Measurements from ENCODE around the gene TMSB10. TPM values are rescaled to one million over a fixed set of nuclear protein-coding genes. Genes with fewer than 3 reads are reported as not detected.
"Not testable (repeated sequence)": the region's sequence is repeated elsewhere in the genome, so short reads cannot be mapped to it uniquely, and the experiment has no call there.

TMSB10 gene
- total and polyA plus RNA-seq, 2 donors (not counting 1 experiment from before 2014, with no cell fraction given) = 885 to 5,410 TPM

DNA sequence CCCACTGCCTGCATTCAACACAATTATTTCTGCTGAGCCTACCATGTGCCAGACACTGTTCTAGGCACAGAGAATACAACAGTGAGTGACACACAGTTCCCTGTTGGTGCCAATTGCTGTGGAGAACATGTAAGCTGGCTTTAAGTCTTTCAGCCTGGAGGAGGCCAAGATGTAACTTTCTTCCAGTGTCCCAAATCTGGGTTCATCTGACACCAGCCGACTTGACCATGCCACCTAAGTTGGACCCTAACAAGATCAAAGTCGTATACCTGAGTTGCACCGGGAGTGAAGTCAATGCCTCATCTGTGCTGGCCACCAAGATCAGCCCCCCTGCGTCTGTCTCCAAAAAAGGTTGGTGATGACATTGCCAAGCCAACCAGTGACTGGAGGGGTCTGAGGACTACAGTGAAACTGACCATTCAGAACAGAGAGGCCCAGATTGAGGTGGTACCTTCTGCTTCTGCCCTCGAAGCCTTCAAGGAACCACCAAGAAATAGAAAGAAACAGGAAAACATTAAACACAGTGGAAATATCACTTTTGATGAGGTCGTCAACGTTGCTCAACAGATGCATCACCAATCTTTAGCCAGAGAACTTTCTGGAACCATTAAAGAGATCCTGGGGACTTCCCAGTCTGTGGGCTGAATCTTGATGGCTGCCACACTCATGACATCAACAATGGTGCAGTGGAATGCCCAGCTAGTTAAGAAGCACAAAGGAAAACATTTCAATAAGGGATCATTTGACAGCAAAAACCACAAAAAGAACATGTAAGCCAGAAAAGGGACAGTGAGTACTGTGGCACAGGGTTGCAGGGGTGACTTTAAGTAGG is 30.9 kb upstream of the TMSB10 start:
- Mint-ChIP-seq H3K9me3 (ENCODE audit: insufficient read depth) (no peaks in the 10 kb centered on the region), H3K27ac (no peak overlapping the region), H3K4me1 (peaks cover 19% of the 10 kb centered on the region), H3K4me3 (no peak overlapping the region), H3K27me3 (peaks cover 3% of the 10 kb centered on the region)
- Histone ChIP-seq H3K9ac (ENCODE audit: low read length) (no peak overlapping the region), H3K79me2 (ENCODE audit: control insufficient read depth, insufficient read depth, low read length) (peaks cover 7% of the 10 kb centered on the region), H3K4me3 (ENCODE audit: control extremely low read depth in 1 of 5, extremely low read depth in 1 of 5, insufficient read depth in 1 of 5, low read depth in 2 of 5, low read length in 4 of 5) (no peak overlapping the region), H3K36me3 (replicated peaks in 1 of 2; ENCODE audit: control extremely low read depth in 1 of 2, control insufficient read depth in 1 of 2, extremely low read depth in 1 of 2, insufficient read depth in 2 of 2, low read length in 1 of 2) (no peaks in the 10 kb centered on the region), H3K4me2 (replicated peaks; ENCODE audit: low read depth, low read length, poor library complexity, severe bottlenecking) (no peak overlapping the region), H4K20me1 (ENCODE audit: control insufficient read depth, insufficient read depth, low read length, poor library complexity, severe bottlenecking) (no peaks in the 10 kb centered on the region), H2AFZ (ENCODE audit: insufficient read depth, low read depth, low read length, poor library complexity, severe bottlenecking) (no peak overlapping the region), H3K4me1 (ENCODE audit: control insufficient read depth in 2 of 2, insufficient read depth in 2 of 2, low read length in 2 of 2) (peaks cover 10 to 17% of the 10 kb centered on the region in 2 donors), H3K9me3 (ENCODE audit: control extremely low read depth in 1 of 3, control insufficient read depth in 2 of 3, insufficient read depth in 1 of 3, low read length in 2 of 3) (no peaks in the 10 kb centered on the region), H3K27ac (ENCODE audit: low read length in 2 of 2) (no peak overlapping the region), H3K27me3 (replicated peaks in 1 of 4; ENCODE audit: control extremely low read depth in 1 of 4, control insufficient read depth in 3 of 4, insufficient read depth in 4 of 4, low read length in 3 of 4) (no peaks in the 10 kb centered on the region)
- DNase-seq = no peak
- no peak for ATAC-seq (ENCODE audit: low read depth)
- CTCF ChIA-PET = interaction anchor here (18.2 kb wide), 1 partner anchor 47 kb away, joined by 316 read pairs; no protein-coding TSS in a partner anchor
- POLR2A ChIA-PET = no interaction called here
- intact Hi-C loops (cut with micrococcal nuclease) = loop anchor here (5.0 kb wide), 1 partner anchor 413 kb away; no protein-coding TSS in a partner anchor
- 93% methylated on average over 7 of the region's 7 CpGs for WGBS (ENCODE audit: insufficient coverage)
- TF ChIP-seq, protein P1, sequence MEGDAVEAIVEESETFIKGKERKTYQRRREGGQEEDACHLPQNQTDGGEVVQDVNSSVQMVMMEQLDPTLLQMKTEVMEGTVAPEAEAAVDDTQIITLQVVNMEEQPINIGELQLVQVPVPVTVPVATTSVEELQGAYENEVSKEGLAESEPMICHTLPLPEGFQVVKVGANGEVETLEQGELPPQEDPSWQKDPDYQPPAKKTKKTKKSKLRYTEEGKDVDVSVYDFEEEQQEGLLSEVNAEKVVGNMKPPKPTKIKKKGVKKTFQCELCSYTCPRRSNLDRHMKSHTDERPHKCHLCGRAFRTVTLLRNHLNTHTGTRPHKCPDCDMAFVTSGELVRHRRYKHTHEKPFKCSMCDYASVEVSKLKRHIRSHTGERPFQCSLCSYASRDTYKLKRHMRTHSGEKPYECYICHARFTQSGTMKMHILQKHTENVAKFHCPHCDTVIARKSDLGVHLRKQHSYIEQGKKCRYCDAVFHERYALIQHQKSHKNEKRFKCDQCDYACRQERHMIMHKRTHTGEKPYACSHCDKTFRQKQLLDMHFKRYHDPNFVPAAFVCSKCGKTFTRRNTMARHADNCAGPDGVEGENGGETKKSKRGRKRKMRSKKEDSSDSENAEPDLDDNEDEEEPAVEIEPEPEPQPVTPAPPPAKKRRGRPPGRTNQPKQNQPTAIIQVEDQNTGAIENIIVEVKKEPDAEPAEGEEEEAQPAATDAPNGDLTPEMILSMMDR (IDR thresholded peaks at IDR 0.05) = no peak
- no peak for TF ChIP-seq EZH2 (IDR thresholded peaks at IDR 0.05; ENCODE audit: borderline replicate concordance, insufficient read depth, low read depth, low read length, poor library complexity, severe bottlenecking)

DNA sequence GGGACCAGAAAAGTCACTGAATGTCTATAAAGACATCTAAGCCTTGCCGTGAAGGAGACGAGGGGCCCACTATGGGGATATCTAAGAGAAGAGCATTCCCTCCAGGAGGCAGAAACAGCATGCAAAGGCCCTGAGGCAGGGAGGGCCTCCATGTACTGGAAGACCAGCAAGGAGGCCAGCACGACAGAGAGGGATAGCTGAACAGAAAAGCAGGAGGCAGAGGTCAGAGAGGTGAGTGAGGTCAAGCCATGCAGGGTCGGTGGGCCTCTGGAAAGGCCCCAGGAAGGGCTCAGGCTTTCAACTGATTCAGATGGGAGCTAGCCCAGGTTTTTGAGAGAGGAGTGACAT is 30.3 kb upstream of the TMSB10 start:
- Mint-ChIP-seq H3K9me3 (ENCODE audit: insufficient read depth) (no peaks in the 10 kb centered on the region), H3K4me3 (no peak overlapping the region), H3K4me1 (peaks cover 24% of the 10 kb centered on the region), H3K27me3 (peaks cover 3% of the 10 kb centered on the region), H3K27ac (no peak overlapping the region)
- intact Hi-C loops (cut with micrococcal nuclease) = no loop called here
- Histone ChIP-seq H4K20me1 (ENCODE audit: control insufficient read depth, insufficient read depth, low read length, poor library complexity, severe bottlenecking) (no peaks in the 10 kb centered on the region), H3K9me3 (ENCODE audit: control extremely low read depth in 1 of 3, control insufficient read depth in 2 of 3, insufficient read depth in 1 of 3, low read length in 2 of 3) (no peaks in the 10 kb centered on the region), H2AFZ (ENCODE audit: insufficient read depth, low read depth, low read length, poor library complexity, severe bottlenecking) (no peak overlapping the region), H3K4me3 (ENCODE audit: control extremely low read depth in 1 of 5, extremely low read depth in 1 of 5, insufficient read depth in 1 of 5, low read depth in 2 of 5, low read length in 4 of 5) (no peak overlapping the region), H3K36me3 (replicated peaks in 1 of 2; ENCODE audit: control extremely low read depth in 1 of 2, control insufficient read depth in 1 of 2, extremely low read depth in 1 of 2, insufficient read depth in 2 of 2, low read length in 1 of 2) (no peaks in the 10 kb centered on the region), H3K4me1 (ENCODE audit: control insufficient read depth in 2 of 2, insufficient read depth in 2 of 2, low read length in 2 of 2) (peaks cover 10 to 21% of the 10 kb centered on the region in 2 donors), H3K79me2 (ENCODE audit: control insufficient read depth, insufficient read depth, low read length) (peaks cover 7% of the 10 kb centered on the region), H3K4me2 (replicated peaks; ENCODE audit: low read depth, low read length, poor library complexity, severe bottlenecking) (no peak overlapping the region), H3K27ac (ENCODE audit: low read length in 2 of 2) (no peak overlapping the region), H3K27me3 (replicated peaks in 1 of 4; ENCODE audit: control extremely low read depth in 1 of 4, control insufficient read depth in 3 of 4, insufficient read depth in 4 of 4, low read length in 3 of 4) (no peaks in the 10 kb centered on the region), H3K9ac (ENCODE audit: low read length) (no peak overlapping the region)
- CTCF ChIA-PET = interaction anchor here (18.2 kb wide), 1 partner anchor 46 kb away, joined by 316 read pairs; no protein-coding TSS in a partner anchor
- DNase-seq (no peak), ATAC-seq (ENCODE audit: low read depth) (no peak)
- POLR2A ChIA-PET = interaction anchor here (0.6 to 0.7 kb wide), 2 partner anchors 32 to 417 kb away, joined by 3 to 4 read pairs; no protein-coding TSS in a partner anchor
- 87% methylated on average over 4 of the region's 4 CpGs for WGBS (ENCODE audit: insufficient coverage)
- TF ChIP-seq EZH2 (IDR thresholded peaks at IDR 0.05; ENCODE audit: borderline replicate concordance, insufficient read depth, low read depth, low read length, poor library complexity, severe bottlenecking) = no peak
- TF ChIP-seq, protein P1 (IDR thresholded peaks at IDR 0.05) = no peak

DNA sequence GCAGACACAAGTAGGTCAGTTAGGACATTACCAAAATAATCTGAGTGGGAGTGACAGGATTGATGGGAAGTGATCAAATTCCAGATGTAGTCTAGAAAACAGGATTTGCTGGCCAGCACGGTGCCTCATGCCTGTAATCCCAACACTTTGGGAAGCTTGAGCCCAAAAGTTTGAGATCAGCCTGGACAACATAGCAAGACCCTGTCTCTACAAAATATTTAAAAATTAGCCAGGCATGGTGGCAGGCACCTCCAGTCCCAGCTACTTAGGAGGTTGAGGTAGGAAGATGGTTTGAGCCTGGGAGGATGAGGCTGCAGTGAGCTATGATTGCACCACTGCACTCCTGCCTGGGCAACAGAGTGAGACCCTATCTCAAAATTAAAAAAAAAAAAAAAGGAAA is 29.8 kb upstream of the TMSB10 start:
- H3K27ac ChIP-seq (ENCODE audit: low read length in 2 of 2) = not testable (repeated sequence)
- peaks cover 23% of the 10 kb centered on the region for H3K4me1 Mint-ChIP-seq
- POLR2A ChIA-PET = interaction anchor here (0.6 to 0.7 kb wide), 2 partner anchors 31 to 417 kb away, joined by 3 to 4 read pairs; no protein-coding TSS in a partner anchor

More for the DNA sequence above, 29.8 kb upstream of the TMSB10 start:
- H4K20me1 ChIP-seq (ENCODE audit: control insufficient read depth, insufficient read depth, low read length, poor library complexity, severe bottlenecking); H3K4me3 Mint-ChIP-seq; H3K9me3 ChIP-seq (ENCODE audit: control extremely low read depth in 1 of 3, control insufficient read depth in 2 of 3, insufficient read depth in 1 of 3, low read length in 2 of 3); H2AFZ ChIP-seq (ENCODE audit: insufficient read depth, low read depth, low read length, poor library complexity, severe bottlenecking); H3K9me3 Mint-ChIP-seq (ENCODE audit: insufficient read depth); H3K79me2 ChIP-seq (ENCODE audit: control insufficient read depth, insufficient read depth, low read length); H3K27me3 ChIP-seq (replicated peaks in 1 of 4; ENCODE audit: control extremely low read depth in 1 of 4, control insufficient read depth in 3 of 4, insufficient read depth in 4 of 4, low read length in 3 of 4); H3K27ac Mint-ChIP-seq; H3K4me2 ChIP-seq (replicated peaks; ENCODE audit: low read depth, low read length, poor library complexity, severe bottlenecking); H3K9ac ChIP-seq (ENCODE audit: low read length); H3K36me3 ChIP-seq (replicated peaks in 1 of 2; ENCODE audit: control extremely low read depth in 1 of 2, control insufficient read depth in 1 of 2, extremely low read depth in 1 of 2, insufficient read depth in 2 of 2, low read length in 1 of 2); ATAC-seq (ENCODE audit: low read depth); DNase-seq; intact Hi-C loops (cut with micrococcal nuclease); H3K4me3 ChIP-seq (ENCODE audit: control extremely low read depth in 1 of 5, extremely low read depth in 1 of 5, insufficient read depth in 1 of 5, low read depth in 2 of 5, low read length in 4 of 5); H3K27me3 Mint-ChIP-seq: not testable (repeated sequence)
- H3K4me1 ChIP-seq (ENCODE audit: control insufficient read depth in 2 of 2, insufficient read depth in 2 of 2, low read length in 2 of 2) = peaks cover 10 to 21% of the 10 kb centered on the region in 2 donors
- WGBS (ENCODE audit: insufficient coverage) = 86% methylated on average over 1 of the region's 1 CpG
- CTCF ChIA-PET = interaction anchor here (0.7 to 18.2 kb wide), 2 partner anchors 46 to 91 kb away, joined by 4 to 316 read pairs; no protein-coding TSS in a partner anchor

Data from B cell (primary cell).